HL-60 (cell line): ENCODE results near the gene ADPRHL1.
"Not testable (repeated sequence)": the region's sequence is repeated elsewhere in the genome, so short reads cannot be mapped to it uniquely, and the experiment has no call there.

Source experiments
- DNase-seq, 2 experiments: peaks; one replicate each; pipeline ENCODE4 v3.0.0-alpha.2; 2010 to 2020; ENCODE audit warnings: low read depth in 1 of 2, low spot score in 1 of 2
- H3K27ac ChIP-seq: fragments of 250-450 bp; sonication (Bioruptor Pico); replicated peaks from 2 replicates; pipeline ENCODE4 v1.5.1; 2020; ENCODE audit warnings: mild to moderate bottlenecking, moderate library complexity
- H3K27me3 ChIP-seq: fragments of 250-450 bp; sonication (Bioruptor Pico); 2 replicates; pipeline ENCODE4 v1.5.1; 2021; ENCODE audit warnings: mild to moderate bottlenecking, moderate library complexity; ENCODE audit not compliant: insufficient read depth, poor library complexity, severe bottlenecking
- H3K4me3 ChIP-seq: replicated peaks from 2 replicates; pipeline ENCODE4 v1.5.1; 2011; ENCODE audit warnings: mild to moderate bottlenecking, control low read depth, low read length; ENCODE audit not compliant: insufficient read depth
- CTCF ChIP-seq: IDR thresholded peaks from one replicate; pipeline ENCODE4 v1.5.1; 2011; ENCODE audit warnings: low read length, control low read depth, inconsistent platforms; ENCODE audit not compliant: insufficient read depth
- GABPA ChIP-seq: IDR thresholded peaks from 2 replicates; pipeline ENCODE4 v1.6.1; 2012; ENCODE audit warnings: low read depth
- POLR2AphosphoS5 ChIP-seq: IDR thresholded peaks from 2 replicates; pipeline ENCODE4 v1.6.1; 2012; ENCODE audit warnings: low read depth
- REST ChIP-seq: IDR thresholded peaks from 2 replicates; pipeline ENCODE4 v1.6.1; 2012; ENCODE audit warnings: low read depth; ENCODE audit not compliant: insufficient replicate concordance
- SPI1 ChIP-seq: IDR thresholded peaks from 2 replicates; pipeline ENCODE4 v1.6.1; 2012; ENCODE audit warnings: low read depth, mild to moderate bottlenecking, borderline replicate concordance

The ADPRHL1 gene

DNA sequence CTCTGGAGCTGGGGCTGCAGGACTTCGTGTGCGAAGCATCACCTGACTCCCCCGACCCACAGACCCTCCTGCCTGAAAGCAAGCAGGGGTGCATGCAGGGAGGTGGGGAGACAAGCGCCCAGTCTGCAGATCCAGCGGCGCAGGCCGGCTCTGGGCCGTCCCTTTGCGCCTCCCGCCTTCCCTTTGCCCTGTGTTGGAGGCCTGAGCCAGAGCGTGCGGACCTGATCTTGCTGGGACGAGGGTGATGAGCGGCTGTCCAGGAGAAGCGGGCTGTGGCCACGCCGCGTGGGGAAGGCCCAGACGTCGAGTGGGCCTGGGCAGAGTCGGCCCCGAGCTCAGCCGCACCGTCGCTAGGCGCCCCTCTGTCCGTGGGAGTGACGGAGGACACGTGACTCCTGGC, 84.1 kb downstream of the ADPRHL1 start:
- DNase-seq = no peak
- Histone ChIP-seq H3K4me3 (no peak overlapping the region), H3K27me3 (peaks cover 16% of the 10 kb centered on the region), H3K27ac (no peak overlapping the region)
- TF ChIP-seq REST = no peak
- no peak for TF ChIP-seq POLR2AphosphoS5
- no peak for TF ChIP-seq CTCF

GRCh38 chr13:113368353-113368752, 84.9 kb downstream of the ADPRHL1 start:
- not testable (repeated sequence) for DNase-seq, H3K4me3 ChIP-seq, H3K27ac ChIP-seq
- peaks cover 20% of the 10 kb centered on the region for H3K27me3 ChIP-seq

GRCh38 chr13:113367771-113368170, 85.5 kb downstream of the ADPRHL1 start:
- TF ChIP-seq REST = no peak
- TF ChIP-seq SPI1 = no peak
- TF ChIP-seq POLR2AphosphoS5 = no peak
- no peak for TF ChIP-seq GABPA
- TF ChIP-seq CTCF = no peak
- Histone ChIP-seq H3K27ac (no peak overlapping the region), H3K27me3 (peaks cover 25% of the 10 kb centered on the region), H3K4me3 (no peak overlapping the region)
- no peak for DNase-seq

- Histone ChIP-seq H3K4me3 (no peak overlapping the region), H3K27me3 (peaks cover 32% of the 10 kb centered on the region), H3K27ac (no peak overlapping the region)
- TF ChIP-seq SPI1 (no peak), POLR2AphosphoS5 (no peak)
- no peak for DNase-seq
These were observed 86.2 kb downstream of the ADPRHL1 start for GRCh38 chr13:113367020-113367560.

DNA sequence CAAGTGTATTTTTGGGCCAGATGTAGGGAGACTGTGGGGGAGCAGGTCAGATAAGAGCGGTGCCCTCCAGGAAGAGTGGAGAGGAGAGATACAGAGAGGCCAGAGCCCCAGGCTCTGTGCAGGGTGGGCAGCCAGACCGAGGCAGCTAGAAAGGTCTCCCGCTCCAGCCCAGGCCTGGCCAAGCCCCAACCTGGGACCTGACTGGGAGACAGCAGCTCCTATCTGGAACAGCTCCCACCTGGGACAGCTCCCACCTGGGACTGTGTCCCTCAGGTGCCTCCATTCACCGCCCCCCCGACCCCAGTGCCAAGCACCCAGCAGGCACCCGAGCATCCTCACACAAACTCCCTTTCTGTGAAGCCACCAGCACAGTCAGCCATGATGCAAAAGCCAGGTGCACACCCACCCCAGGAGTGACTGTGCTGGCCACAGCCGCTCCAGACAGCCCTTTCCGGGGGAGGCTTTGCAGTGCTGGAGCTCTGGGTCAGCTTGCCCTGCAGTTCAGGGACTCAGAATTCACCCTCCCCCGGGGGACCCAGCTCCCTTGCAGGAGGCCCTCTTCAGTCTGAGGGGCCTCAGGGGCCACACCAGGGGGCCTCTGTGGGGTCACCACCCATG, 87.2 kb downstream of the ADPRHL1 start:
- DNase-seq = no peak
- no peak overlapping the region for H3K4me3 ChIP-seq
- no peak overlapping the region for H3K27ac ChIP-seq
- peaks cover 42% of the 10 kb centered on the region for H3K27me3 ChIP-seq
- TF ChIP-seq CTCF = no peak
- TF ChIP-seq SPI1 = no peak
- TF ChIP-seq POLR2AphosphoS5 = no peak
- no peak for TF ChIP-seq GABPA
- no peak for TF ChIP-seq REST
